Retinal pigment epithelial cell (primary cell): ENCODE results near the gene HBG2.

Experiments used
- DNase-seq: peaks from one replicate; pipeline ENCODE4 v3.0.0-alpha.2; 2010; ENCODE audit warnings: low read depth
- H3K4me3 ChIP-seq: 2 replicates; pipeline ENCODE4 v1.5.1; 2011; ENCODE audit warnings: mild to moderate bottlenecking, low read length, control low read depth, moderate library complexity
- CTCF ChIP-seq: conservative IDR thresholded peaks from 2 replicates; pipeline ENCODE4 v1.5.1; 2011; ENCODE audit warnings: low read depth, low read length, control low read depth, inconsistent platforms

Gene HBG2

GRCh38 chr11:5234381-5234834 is 20.2 kb downstream of the HBG2 start, which contains the start of gene HBD:
HBD (minus strand) TSS chr11:5234483; CDS start chr11:5234433, 50 bp downstream.
- no peak within 1 kb of the TSS for H3K4me3 ChIP-seq
- DNase-seq, result no peak
- TF ChIP-seq CTCF, result no peak

- TF ChIP-seq CTCF, result no peak
- DNase-seq, result no peak
- H3K4me3 ChIP-seq, result no peak overlapping the region
These were observed 21.3 kb downstream of the HBG2 start for GRCh38 chr11:5233307-5233706.

DNA sequence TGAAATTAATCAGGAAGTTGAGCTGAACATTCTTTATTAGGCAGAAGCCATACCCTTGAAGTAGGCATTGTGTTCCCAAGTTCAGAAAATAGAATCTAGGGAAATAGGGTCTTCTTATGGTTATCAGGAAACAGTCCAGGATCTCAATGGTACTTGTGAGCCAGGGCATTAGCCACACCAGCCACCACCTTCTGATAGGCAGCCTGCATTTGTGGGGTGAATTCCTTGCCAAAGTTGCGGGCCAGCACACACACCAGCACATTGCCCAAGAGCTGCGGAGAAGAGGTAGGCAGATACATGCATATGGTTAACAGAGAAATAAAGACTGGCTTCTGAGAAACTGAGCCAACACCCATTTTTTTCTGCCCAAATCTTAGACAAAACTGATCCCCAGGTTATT is 21.8 kb downstream of the HBG2 start:
- DNase-seq, result no peak
- no peak overlapping the region for H3K4me3 ChIP-seq
- no peak for TF ChIP-seq CTCF

DNA sequence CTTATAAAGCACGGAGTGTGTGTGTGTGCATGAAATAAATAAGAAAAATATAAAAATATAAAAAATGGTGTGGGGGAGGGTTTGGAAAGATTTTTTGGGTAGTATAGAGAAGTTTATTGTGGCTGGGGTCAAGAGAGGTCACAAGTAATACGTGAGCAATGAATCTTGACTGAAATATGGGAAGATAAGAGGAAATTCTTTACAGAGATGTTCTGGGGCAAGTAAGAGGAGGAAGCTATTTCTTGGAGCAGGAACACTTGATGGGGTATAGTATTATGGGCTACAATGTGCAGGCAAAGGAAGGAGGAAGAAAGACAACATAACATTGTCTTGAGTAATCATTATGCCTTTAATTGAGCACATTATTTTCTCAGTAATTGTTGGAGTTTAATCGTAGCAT is 22.4 kb downstream of the HBG2 start:
- no peak for TF ChIP-seq CTCF
- no peak for DNase-seq
- H3K4me3 ChIP-seq, result no peak overlapping the region

DNA sequence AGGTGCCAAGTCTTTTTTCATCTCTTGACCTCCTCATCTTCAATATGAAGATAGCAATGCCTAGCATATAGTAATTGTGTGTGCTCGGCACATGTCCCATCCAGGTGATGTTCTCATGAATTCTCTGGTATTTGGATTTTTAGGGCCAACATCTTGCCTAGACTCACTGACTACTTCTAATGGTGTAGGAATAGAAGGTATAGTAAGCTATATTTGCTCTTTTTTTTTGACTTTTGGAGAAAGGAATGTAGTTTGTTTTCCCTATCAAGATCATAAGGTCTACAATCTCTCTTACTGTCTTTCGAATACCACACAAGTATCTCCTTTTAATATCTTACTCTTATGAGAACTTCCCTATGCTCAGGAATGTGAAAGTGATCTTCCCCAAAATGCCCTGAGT is 23.5 kb downstream of the HBG2 start:
- DNase-seq, result no peak
- H3K4me3 ChIP-seq, result no peak overlapping the region
- TF ChIP-seq CTCF, result no peak

DNA sequence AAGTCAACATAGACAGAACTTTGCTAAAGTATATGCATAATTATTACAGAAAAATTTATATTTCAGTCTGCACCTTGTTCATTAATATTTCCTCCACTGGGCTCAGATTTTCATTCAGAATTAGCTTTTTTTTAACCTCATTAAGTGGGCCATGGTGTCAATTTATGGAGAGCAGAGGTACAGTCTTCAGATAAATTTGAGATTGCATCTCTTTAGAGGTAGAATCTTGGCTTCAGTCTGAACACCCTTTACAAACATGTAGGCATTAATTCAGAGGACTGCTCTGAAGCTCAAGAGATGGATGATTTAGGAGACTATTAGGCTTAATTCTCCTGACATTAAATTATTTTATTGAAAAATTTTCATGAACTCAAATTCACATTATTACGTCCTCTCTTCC is 24.3 kb downstream of the HBG2 start:
- no peak overlapping the region for H3K4me3 ChIP-seq
- TF ChIP-seq CTCF, result no peak
- no peak for DNase-seq

DNA sequence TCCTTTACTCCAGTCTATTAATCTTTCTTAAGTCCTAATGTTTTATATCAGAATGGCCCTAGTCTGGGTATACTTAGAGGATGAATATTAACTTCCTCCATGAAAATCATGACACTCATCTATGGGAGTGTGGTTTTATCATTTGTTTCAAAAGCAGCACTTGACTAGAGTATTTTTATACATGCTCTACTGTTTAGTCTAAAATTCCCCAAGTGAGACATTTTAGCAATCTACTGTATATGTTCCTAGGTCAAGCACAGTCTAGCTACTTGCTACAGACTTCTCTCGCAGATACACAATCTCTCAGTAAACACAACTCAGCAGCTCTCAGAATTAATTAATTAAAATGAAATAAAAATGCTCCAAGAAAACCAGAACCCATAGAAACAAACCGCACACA is 24.8 kb downstream of the HBG2 start:
- H3K4me3 ChIP-seq, result no peak overlapping the region
- DNase-seq, result no peak
- no peak for TF ChIP-seq CTCF
